Body of pancreas (tissue), 4 donors: ENCODE results near the gene AFG3L2. TPM values are rescaled to one million over a fixed set of nuclear protein-coding genes. Genes with fewer than 3 reads are reported as not detected.
A peak's percentile ranks its signal among the peaks of the same experiment; 100 is the strongest.

Experiments
- ATAC-seq: fragments of 150-250 bp; one replicate; pipeline ENCODE4 v1.9.1; 2016
- DNase-seq, 4 donors: peaks; one replicate each; pipeline ENCODE4 v3.0.0-alpha.2; 2019
- H3K27ac ChIP-seq, 4 donors: fragments of 200-600 bp; sonication (generic); 1 replicate in 3 of 4; 2 replicates in 1 of 4; pipeline versions ENCODE4 v1.5.1 to v1.6.1; 2016 to 2019; ENCODE audit warnings: mild to moderate bottlenecking in 1 of 4, mixed read lengths in 1 of 4, moderate library complexity in 1 of 4
- H3K27me3 ChIP-seq, 2 donors: fragments of 200-600 bp; sonication (generic); one replicate each; pipeline ENCODE4 v1.6.0; 2016; ENCODE audit warnings: mild to moderate bottlenecking in 1 of 2
- H3K36me3 ChIP-seq, 2 donors: fragments of 200-600 bp; sonication (generic); replicated peaks in 1 of 2; 2 replicates each; pipeline ENCODE4 v1.5.1; 2016; ENCODE audit warnings: low read depth in 2 of 2; ENCODE audit not compliant: insufficient read depth in 1 of 2
- H3K4me1 ChIP-seq: fragments of 200-600 bp; sonication (generic); one replicate; pipeline ENCODE4 v1.6.0; 2016
- H3K4me3 ChIP-seq, 2 donors: fragments of 200-600 bp; sonication (generic); 1 replicate in 1 of 2; 2 replicates in 1 of 2; pipeline ENCODE4 v1.5.1; 2016 to 2019
- H3K9me3 ChIP-seq, 3 donors: fragments of 200-600 bp; sonication (generic); 1 replicate in 2 of 3; 2 replicates in 1 of 3; pipeline ENCODE4 v1.5.1; 2016
- POLR2A ChIP-seq, 3 donors: fragments of 450-650 bp; IDR thresholded peaks; one replicate each; pipeline ENCODE4 v1.6.1; 2016; ENCODE audit warnings: antibody characterized with exemption in 3 of 3, mild to moderate bottlenecking in 2 of 3
- WGBS, 2 donors: methylation state at CpG; one replicate each; pipeline ENCODE4 v1.1.5; 2017; 5-methylcytosine and 5-hydroxymethylcytosine counted together
- intact Hi-C: fragments of 100-400 bp; cut with DNase I; formaldehyde crosslinking; loops from one replicate; pipeline ENCODE4 v1.15.1; 2023
- total RNA-seq, 2 donors: library from RNA; depleted of rRNA; stranded (reverse); fragments of >200 nt; gene quantifications; one replicate each; pipeline ENCODE4 v1.1.0, GENCODE V29; 2016
- TF ChIP-seq, protein P1 (sequence below), 7 experiments: fragments of 450-650 bp in 4 of 7; fragments of 200-600 bp in 3 of 7; sonication (generic) in 3 of 7; IDR thresholded peaks; one replicate each; pipeline ENCODE4 v1.5.1; 2016 to 2019; ENCODE audit warnings: antibody characterized with exemption in 7 of 7

The AFG3L2 gene
- total RNA-seq, 2 donors from 2014 or later = 30.4 to 33.6 TPM

GRCh38 chr18:12334863-12335262 is 42.2 kb downstream of the AFG3L2 start:
- TF ChIP-seq, protein P1, sequence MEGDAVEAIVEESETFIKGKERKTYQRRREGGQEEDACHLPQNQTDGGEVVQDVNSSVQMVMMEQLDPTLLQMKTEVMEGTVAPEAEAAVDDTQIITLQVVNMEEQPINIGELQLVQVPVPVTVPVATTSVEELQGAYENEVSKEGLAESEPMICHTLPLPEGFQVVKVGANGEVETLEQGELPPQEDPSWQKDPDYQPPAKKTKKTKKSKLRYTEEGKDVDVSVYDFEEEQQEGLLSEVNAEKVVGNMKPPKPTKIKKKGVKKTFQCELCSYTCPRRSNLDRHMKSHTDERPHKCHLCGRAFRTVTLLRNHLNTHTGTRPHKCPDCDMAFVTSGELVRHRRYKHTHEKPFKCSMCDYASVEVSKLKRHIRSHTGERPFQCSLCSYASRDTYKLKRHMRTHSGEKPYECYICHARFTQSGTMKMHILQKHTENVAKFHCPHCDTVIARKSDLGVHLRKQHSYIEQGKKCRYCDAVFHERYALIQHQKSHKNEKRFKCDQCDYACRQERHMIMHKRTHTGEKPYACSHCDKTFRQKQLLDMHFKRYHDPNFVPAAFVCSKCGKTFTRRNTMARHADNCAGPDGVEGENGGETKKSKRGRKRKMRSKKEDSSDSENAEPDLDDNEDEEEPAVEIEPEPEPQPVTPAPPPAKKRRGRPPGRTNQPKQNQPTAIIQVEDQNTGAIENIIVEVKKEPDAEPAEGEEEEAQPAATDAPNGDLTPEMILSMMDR (IDR thresholded peaks at IDR 0.05) = no peak
- TF ChIP-seq POLR2A (IDR thresholded peaks at IDR 0.05) = no peak
- DNase-seq (no peak), ATAC-seq (no peak)
- Histone ChIP-seq H3K27ac (no peak overlapping the region), H3K27me3 (no peaks in the 10 kb centered on the region), H3K9me3 (no peaks in the 10 kb centered on the region), H3K4me1 (no peaks in the 10 kb centered on the region), H3K4me3 (no peak overlapping the region), H3K36me3 (peaks cover 0 to 6% of the 10 kb centered on the region in 2 donors)
- 90 to 94% methylated on average over 2 of the region's 2 CpGs for WGBS, 2 donors
- intact Hi-C loops = no loop called here

DNA sequence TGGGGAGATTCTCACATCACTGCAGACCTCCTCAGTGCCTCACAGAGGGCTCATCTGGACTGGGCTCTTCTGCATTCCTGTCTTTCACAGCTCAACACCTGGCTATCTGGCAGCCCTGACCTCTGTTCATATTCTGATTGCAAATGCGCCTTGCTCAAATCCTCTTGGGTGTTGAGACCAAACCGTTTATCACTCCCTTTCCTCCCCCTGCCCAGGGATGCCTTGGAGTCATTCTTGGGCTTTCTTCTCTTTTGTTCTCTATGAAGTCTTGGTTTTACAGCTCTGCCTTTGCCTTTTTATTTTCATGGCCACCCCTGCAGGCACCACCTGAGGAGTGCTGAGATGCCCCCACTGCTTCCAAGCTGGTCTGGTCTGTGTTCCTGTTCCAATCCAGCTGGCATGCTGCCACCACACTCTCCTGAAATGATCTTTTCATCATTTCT is 42.6 kb downstream of the AFG3L2 start:
- DNase-seq = peak in 1 of 4 donors; percentile 35
- intact Hi-C loops = no loop called here
- no peaks in the 10 kb centered on the region for H3K4me1 ChIP-seq
- no peaks in the 10 kb centered on the region for H3K27me3 ChIP-seq
- ATAC-seq = no peak
- H3K4me3 ChIP-seq = no peak overlapping the region
- peaks cover 1 to 6% of the 10 kb centered on the region in 2 donors for H3K36me3 ChIP-seq
- TF ChIP-seq POLR2A (IDR thresholded peaks at IDR 0.05) = no peak
- TF ChIP-seq, protein P1 (IDR thresholded peaks at IDR 0.05) = no peak
- H3K9me3 ChIP-seq = no peaks in the 10 kb centered on the region
- no peak overlapping the region for H3K27ac ChIP-seq
- 66 to 73% methylated on average over 2 of the region's 2 CpGs for WGBS, 2 donors

DNA sequence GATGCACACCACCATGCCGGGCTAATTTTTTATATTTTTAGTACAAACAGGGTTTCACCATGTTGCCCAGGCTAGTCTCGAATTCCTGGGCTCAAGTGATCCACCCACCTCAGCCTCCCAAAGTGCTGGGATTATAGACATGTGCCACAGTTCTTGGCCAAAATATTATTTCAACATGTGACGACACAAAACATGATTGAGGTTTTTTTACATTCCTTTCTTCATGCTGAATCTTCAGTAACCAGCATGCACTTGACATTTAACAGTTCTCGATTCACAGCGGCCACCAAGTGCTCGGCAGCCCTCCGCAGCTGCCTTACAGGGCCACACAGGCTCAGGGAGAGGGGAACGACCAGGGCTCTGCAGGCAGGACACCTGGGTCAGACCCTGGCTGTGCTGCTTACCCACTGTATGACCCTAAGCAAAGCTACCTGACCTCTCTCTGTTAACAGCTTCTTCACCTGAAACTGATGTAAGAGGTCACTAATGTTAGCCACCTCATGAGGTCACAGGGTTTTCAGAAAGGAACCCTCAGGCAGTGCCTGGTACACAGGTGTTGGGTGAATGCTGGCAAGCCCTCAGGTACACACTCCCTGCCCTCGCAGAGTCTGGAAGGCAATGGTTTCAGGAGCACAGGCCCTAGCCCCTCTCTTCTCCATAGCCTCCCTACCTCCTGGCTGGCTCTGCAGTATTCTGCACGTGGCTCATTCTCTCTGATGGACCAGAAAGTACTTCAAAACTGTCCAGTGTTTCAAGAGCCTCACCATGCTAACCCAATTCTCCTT is 43.3 kb downstream of the AFG3L2 start:
- 91 to 92% methylated on average over 9 to 10 of the region's 10 CpGs for WGBS, 2 donors
- DNase-seq (no peak), ATAC-seq (no peak)
- Histone ChIP-seq H3K27ac (no peak overlapping the region), H3K27me3 (no peaks in the 10 kb centered on the region), H3K36me3 (peaks cover 4 to 8% of the 10 kb centered on the region in 2 donors), H3K4me1 (no peaks in the 10 kb centered on the region), H3K9me3 (no peaks in the 10 kb centered on the region), H3K4me3 (no peak overlapping the region)
- intact Hi-C loops = no loop called here
- TF ChIP-seq, protein P1 (IDR thresholded peaks at IDR 0.05) = no peak
- TF ChIP-seq POLR2A (IDR thresholded peaks at IDR 0.05) = no peak

- no peak for ATAC-seq
- peaks cover 8% of the 10 kb centered on the region for H3K4me1 ChIP-seq
- H3K9me3 ChIP-seq = no peaks in the 10 kb centered on the region
- H3K27ac ChIP-seq = no peak overlapping the region
- WGBS, 2 donors = 88 to 91% methylated on average over 4 of the region's 4 CpGs
- TF ChIP-seq, protein P1 (IDR thresholded peaks at IDR 0.05) = no peak
- no peak for TF ChIP-seq POLR2A (IDR thresholded peaks at IDR 0.05)
- H3K27me3 ChIP-seq = no peaks in the 10 kb centered on the region
- H3K36me3 ChIP-seq = peaks cover 4 to 12% of the 10 kb centered on the region in 2 donors
- H3K4me3 ChIP-seq = no peak overlapping the region
- intact Hi-C loops = no loop called here
- no peak for DNase-seq
These were observed 46.3 kb downstream of the AFG3L2 start for GRCh38 chr18:12330766-12331165.
